ENCODE data around the gene MVK. TPM values are rescaled to one million over a fixed set of nuclear protein-coding genes. Genes with fewer than 3 reads are reported as not detected.

The MVK gene
- total RNA-seq, 4 donors from 2014 or later: 6.2 to 18.7 (median 12.2) TPM

GRCh38 chr12:109617491-109617890 lies 43.9 kb downstream of the MVK start:
- Histone ChIP-seq H3K9me3 (no peaks in the 10 kb centered on the region), H3K27me3 (peaks cover 0 to 55% (median 6%) of the 10 kb centered on the region in 4 donors)
- DNase-seq (ENCODE audit: extremely low spot score): no peak

GRCh38 chr12:109618082-109618481 lies 44.5 kb downstream of the MVK start:
- H3K27me3 ChIP-seq: peaks cover 0 to 49% (median 4%) of the 10 kb centered on the region in 4 donors
- H3K36me3 ChIP-seq: no peaks in the 10 kb centered on the region
- whole genome bisulfite sequencing: 85% methylated on average over 5 of the region's 5 CpGs
- H3K4me1 ChIP-seq: peaks cover 0 to 6% (median 5%) of the 10 kb centered on the region in 4 donors
- TF ChIP-seq POLR2A (IDR thresholded peaks at IDR 0.05; ENCODE audit: low read depth) (no peak), EP300 (IDR thresholded peaks at IDR 0.05) (no peak), POLR2AphosphoS5 (IDR thresholded peaks at IDR 0.05) (no peak), CTCF (IDR thresholded peaks at IDR 0.05) (no peak)
- H3K27ac ChIP-seq (replicated peaks in 1 of 4): no peak overlapping the region
- no peak for DNase-seq (ENCODE audit: extremely low spot score)
- intact Hi-C loops (cut with DNase I): no loop called here
- no peak overlapping the region for H3K4me3 ChIP-seq
- no peaks in the 10 kb centered on the region for H3K9me3 ChIP-seq

More at GRCh38 chr12:109617491-109617890, 43.9 kb downstream of the MVK start:
- intact Hi-C loops (cut with DNase I): no loop called here
- H3K4me3 ChIP-seq: no peak overlapping the region
- TF ChIP-seq CTCF (IDR thresholded peaks at IDR 0.05) (no peak), EP300 (IDR thresholded peaks at IDR 0.05) (no peak), POLR2A (IDR thresholded peaks at IDR 0.05; ENCODE audit: low read depth) (no peak), POLR2AphosphoS5 (IDR thresholded peaks at IDR 0.05) (no peak)
- no peak overlapping the region for H3K27ac ChIP-seq (replicated peaks in 1 of 4)
- peaks cover 0 to 6% (median 5%) of the 10 kb centered on the region in 4 donors for H3K4me1 ChIP-seq
- H3K36me3 ChIP-seq: no peaks in the 10 kb centered on the region
- 74% methylated on average over 10 of the region's 10 CpGs for WGBS

- DNase-seq (ENCODE audit: extremely low spot score): no peak
- H3K27me3 ChIP-seq: peaks cover 0 to 44% (median 0%) of the 10 kb centered on the region in 4 donors
- TF ChIP-seq EP300 (IDR thresholded peaks at IDR 0.05): no peak
- TF ChIP-seq POLR2AphosphoS5 (IDR thresholded peaks at IDR 0.05): no peak
- WGBS: 88% methylated on average over 8 of the region's 8 CpGs
- intact Hi-C loops (cut with DNase I): no loop called here
- no peaks in the 10 kb centered on the region for H3K9me3 ChIP-seq
- H3K4me3 ChIP-seq: no peak overlapping the region
- peaks cover 0 to 6% (median 5%) of the 10 kb centered on the region in 4 donors for H3K4me1 ChIP-seq
- H3K27ac ChIP-seq (replicated peaks in 1 of 4): no peak overlapping the region
- H3K36me3 ChIP-seq: no peaks in the 10 kb centered on the region
Observed at GRCh38 chr12:109619002-109619604, 45.5 kb downstream of the MVK start.

GRCh38 chr12:109621211-109621694 lies 47.7 kb downstream of the MVK start:
- 58% methylated on average over 1 of the region's 1 CpG for WGBS
- H3K4me3 ChIP-seq: no peak overlapping the region
- no peaks in the 10 kb centered on the region for H3K36me3 ChIP-seq
- H3K9me3 ChIP-seq: no peaks in the 10 kb centered on the region
- no peak for TF ChIP-seq POLR2A (IDR thresholded peaks at IDR 0.05; ENCODE audit: low read depth)
- no peak for TF ChIP-seq POLR2AphosphoS5 (IDR thresholded peaks at IDR 0.05)
- no peak for TF ChIP-seq EP300 (IDR thresholded peaks at IDR 0.05)
- no peak for TF ChIP-seq CTCF (IDR thresholded peaks at IDR 0.05)
- DNase-seq (ENCODE audit: extremely low spot score): no peak
- intact Hi-C loops (cut with DNase I): no loop called here
- H3K27ac ChIP-seq (replicated peaks in 1 of 4): no peak overlapping the region
- H3K4me1 ChIP-seq: peaks cover 0 to 6% (median 5%) of the 10 kb centered on the region in 4 donors
- peaks cover 0 to 44% (median 0%) of the 10 kb centered on the region in 4 donors for H3K27me3 ChIP-seq

- H3K36me3 ChIP-seq: no peaks in the 10 kb centered on the region
- intact Hi-C loops (cut with DNase I): no loop called here
- peaks cover 0 to 47% (median 0%) of the 10 kb centered on the region in 4 donors for H3K27me3 ChIP-seq
- no peak for DNase-seq (ENCODE audit: extremely low spot score)
- H3K4me1 ChIP-seq: peaks cover 0 to 6% (median 5%) of the 10 kb centered on the region in 4 donors
- no peak overlapping the region for H3K27ac ChIP-seq (replicated peaks in 1 of 4)
- 37% methylated on average over 22 of the region's 22 CpGs for WGBS
- no peak overlapping the region for H3K4me3 ChIP-seq
- H3K9me3 ChIP-seq: no peaks in the 10 kb centered on the region
- TF ChIP-seq EP300 (IDR thresholded peaks at IDR 0.05) (no peak), CTCF (IDR thresholded peaks at IDR 0.05) (no peak), POLR2AphosphoS5 (IDR thresholded peaks at IDR 0.05) (no peak), POLR2A (IDR thresholded peaks at IDR 0.05; ENCODE audit: low read depth) (no peak)
Observed at GRCh38 chr12:109621901-109622364, 48.3 kb downstream of the MVK start.

Data from esophagus muscularis mucosa (tissue), 4 donors.